Natural killer cell (primary cell): ENCODE results near the gene TMEM100. TPM values are rescaled to one million over a fixed set of nuclear protein-coding genes. Genes with fewer than 3 reads are reported as not detected.

ENCODE experiments used
- ATAC-seq, 3 donors: fragments of 150-1000 bp in 2 of 3; fragments of 200-7000 bp in 1 of 3; cut with Tn5 transposase; 1 replicate in 1 of 3; 2 replicates in 2 of 3; pipeline ENCODE4 v1.10.0; 2021; ENCODE audit warnings: mild to moderate bottlenecking in 2 of 3, moderate library complexity in 2 of 3
- DNase-seq, 2 donors: peaks; one replicate each; pipeline versions ENCODE4 v3.0.0 to v3.0.0-alpha.2; 2013 to 2021; ENCODE audit warnings: mixed read lengths in 1 of 2
- H3K27ac ChIP-seq: one replicate; pipeline ENCODE4 v1.5.1; 2013; ENCODE audit warnings: mild to moderate bottlenecking, low read length
- H3K27me3 ChIP-seq: one replicate; pipeline ENCODE4 v1.6.1; 2013; ENCODE audit warnings: low read length; ENCODE audit not compliant: control insufficient read depth, insufficient read depth
- H3K36me3 ChIP-seq: one replicate; pipeline ENCODE4 v1.6.1; 2013; ENCODE audit warnings: low read length; ENCODE audit not compliant: control insufficient read depth, insufficient read depth
- H3K4me1 ChIP-seq: one replicate; pipeline ENCODE4 v1.6.1; 2013; ENCODE audit warnings: low read length; ENCODE audit not compliant: control insufficient read depth, insufficient read depth
- H3K4me3 ChIP-seq: one replicate; pipeline ENCODE4 v1.5.1; 2013; ENCODE audit warnings: low read length
- H3K9me3 ChIP-seq: one replicate; pipeline ENCODE4 v1.6.1; 2013; ENCODE audit warnings: low read length; ENCODE audit not compliant: control insufficient read depth, insufficient read depth
- H3K27ac Mint-ChIP-seq, 2 donors: one replicate each; pipeline ENCODE4 v1.8.0; 2022; ENCODE audit warnings: mild to moderate bottlenecking in 2 of 2, mixed read lengths in 2 of 2, moderate library complexity in 1 of 2
- H3K27me3 Mint-ChIP-seq, 2 donors: one replicate each; pipeline ENCODE4 v1.8.0; 2022; ENCODE audit warnings: low read depth in 2 of 2, mixed read lengths in 2 of 2
- H3K36me3 Mint-ChIP-seq: one replicate; pipeline ENCODE4 v1.8.0; 2022; ENCODE audit warnings: mixed read lengths
- H3K4me1 Mint-ChIP-seq, 2 donors: one replicate each; pipeline ENCODE4 v1.8.0; 2022; ENCODE audit warnings: mixed read lengths in 2 of 2
- H3K4me3 Mint-ChIP-seq: one replicate; pipeline ENCODE4 v1.8.0; 2022; ENCODE audit warnings: mild to moderate bottlenecking, moderate library complexity, mixed read lengths
- H3K9me3 Mint-ChIP-seq, 2 donors: one replicate each; pipeline ENCODE4 v1.8.0; 2022; ENCODE audit warnings: mixed read lengths in 2 of 2
- CTCF ChIP-seq: fragments of 200-600 bp; IDR thresholded peaks from one replicate; pipeline ENCODE4 v1.8.0; 2022; ENCODE audit warnings: antibody characterized with exemption
- WGBS: methylation state at CpG from one replicate; pipeline ENCODE4 v1.1.7; 2013; ENCODE audit warnings: missing lambda C conversion rate; ENCODE audit not compliant: insufficient coverage; 5-methylcytosine and 5-hydroxymethylcytosine counted together
- intact Hi-C: fragments of 100-400 bp; cut with micrococcal nuclease; formaldehyde crosslinking; loops from one replicate; pipeline ENCODE4 v1.14.2; 2022
- total RNA-seq, 4 donors: library from RNA; stranded (reverse); fragments of 120-200 nt in 1 of 4; gene quantifications; one replicate each; pipeline versions ENCODE4 v1.2.3 to v1.2.4, GENCODE V29; 2013 to 2022

TMEM100 gene
- total RNA-seq, 3 donors from 2014 or later (not counting 1 experiment from before 2014, with no cell fraction given) = not detected

- H3K9me3 ChIP-seq = no peaks in the 10 kb centered on the region
- intact Hi-C loops = no loop called here
- ATAC-seq = no peak
- no peaks in the 10 kb centered on the region for H3K27me3 ChIP-seq
- H3K27ac ChIP-seq = no peak overlapping the region
- Mint-ChIP-seq H3K9me3 (no peaks in the 10 kb centered on the region), H3K27me3 (peaks cover 26 to 38% of the 10 kb centered on the region in 2 donors), H3K27ac (no peak overlapping the region), H3K36me3 (no peaks in the 10 kb centered on the region), H3K4me1 (no peaks in the 10 kb centered on the region), H3K4me3 (no peak overlapping the region)
- TF ChIP-seq CTCF = no peak
- no peak overlapping the region for H3K4me3 ChIP-seq
- no peaks in the 10 kb centered on the region for H3K36me3 ChIP-seq
- WGBS = 75% methylated on average over 6 of the region's 6 CpGs
- H3K4me1 ChIP-seq = no peaks in the 10 kb centered on the region
- DNase-seq = no peak
Observed at GRCh38 chr17:55720919-55721836, 1.5 kb downstream of the TMEM100 start.

GRCh38 chr17:55717898-55718735 is 4.5 kb downstream of the TMEM100 start:
- peak; percentile 31 to 67 for DNase-seq
- H3K36me3 ChIP-seq = no peaks in the 10 kb centered on the region
- no peak overlapping the region for H3K4me3 ChIP-seq
- WGBS = 71% methylated on average over 5 of the region's 11 CpGs
- no peaks in the 10 kb centered on the region for H3K36me3 Mint-ChIP-seq
- no peak overlapping the region for H3K27ac Mint-ChIP-seq
- intact Hi-C loops = loop anchor here (2.0 kb wide), 1 partner anchor 191 kb away; no protein-coding TSS in a partner anchor
- H3K9me3 ChIP-seq = no peaks in the 10 kb centered on the region
- no peaks in the 10 kb centered on the region for H3K4me1 Mint-ChIP-seq
- H3K27me3 ChIP-seq = no peaks in the 10 kb centered on the region
- H3K27ac ChIP-seq = no peak overlapping the region
- H3K9me3 Mint-ChIP-seq = no peaks in the 10 kb centered on the region
- no peak overlapping the region for H3K4me3 Mint-ChIP-seq
- TF ChIP-seq CTCF = peak; percentile 75
- peak in 1 of 3 donors; percentile 59 for ATAC-seq
- peaks cover 15 to 34% of the 10 kb centered on the region in 2 donors for H3K27me3 Mint-ChIP-seq
- H3K4me1 ChIP-seq = no peaks in the 10 kb centered on the region

GRCh38 chr17:55717432-55717831 is 5.2 kb downstream of the TMEM100 start:
- no peaks in the 10 kb centered on the region for H3K9me3 Mint-ChIP-seq
- no peak overlapping the region for H3K27ac Mint-ChIP-seq
- H3K36me3 Mint-ChIP-seq = no peaks in the 10 kb centered on the region
- TF ChIP-seq CTCF = no peak
- H3K27me3 Mint-ChIP-seq = peaks cover 12 to 27% of the 10 kb centered on the region in 2 donors
- WGBS = 72% methylated on average over 1 of the region's 4 CpGs
- intact Hi-C loops = no loop called here
- Histone ChIP-seq H3K9me3 (no peaks in the 10 kb centered on the region), H3K4me1 (no peaks in the 10 kb centered on the region), H3K27me3 (no peaks in the 10 kb centered on the region), H3K36me3 (no peaks in the 10 kb centered on the region), H3K4me3 (no peak overlapping the region), H3K27ac (no peak overlapping the region)
- ATAC-seq (no peak), DNase-seq (no peak)
- no peaks in the 10 kb centered on the region for H3K4me1 Mint-ChIP-seq
- no peak overlapping the region for H3K4me3 Mint-ChIP-seq
